ENCODE results near the gene SLC7A9.

- TF ChIP-seq POLR2AphosphoS5 (IDR thresholded peaks at IDR 0.05; ENCODE audit: low read depth, low read length) (no peak), POLR2A (IDR thresholded peaks at IDR 0.05; ENCODE audit: low read depth, low read length) (no peak)
Observed at GRCh38 chr19:32876919-32877285, 7.3 kb upstream of the SLC7A9 start.

Data from GM12892 (cell line).